Spleen (tissue), 7 donors: Measurements from ENCODE around the gene TIMP1.

Experiments used
- CTCF ChIP-seq, 11 experiments: fragments of 200-600 bp in 7 of 11; fragments of 450-650 bp in 4 of 11; sonication (generic) in 4 of 11; IDR thresholded peaks in 8 of 11; conservative IDR thresholded peaks in 3 of 11; 1 replicate in 7 of 11; 2 replicates in 4 of 11; pipeline versions ENCODE4 v1.4.0 to v1.8.0; 2016 to 2021; ENCODE audit warnings: antibody characterized with exemption in 11 of 11, inconsistent platforms in 4 of 11, mild to moderate bottlenecking in 1 of 11
- POLR2A ChIP-seq, 3 donors: fragments of 450-650 bp; IDR thresholded peaks; one replicate each; pipeline ENCODE4 v1.5.1; 2017; ENCODE audit warnings: antibody characterized with exemption in 3 of 3, mild to moderate bottlenecking in 1 of 3
- POLR2AphosphoS5 ChIP-seq, 3 donors: sonication (generic); formaldehyde crosslinking; IDR thresholded peaks; one replicate each; pipeline ENCODE4 v1.5.1; 2017; ENCODE audit warnings: antibody characterized with exemption in 3 of 3
- donor health status: DM: no; HTN: no; CAD: no; lungs with moderate emphysema.
- donor health status: DM: no; HTN: no; CAD: no.
- donor health status: DM: no; HTN: no; CAD: no.

- no peak for TF ChIP-seq CTCF (IDR thresholded peaks at IDR 0.05 in 8 of 11, conservative IDR thresholded peaks at IDR 0.05 in 3 of 11)
- no peak for TF ChIP-seq POLR2A (IDR thresholded peaks at IDR 0.05)
- no peak for TF ChIP-seq POLR2AphosphoS5 (IDR thresholded peaks at IDR 0.05)
These were observed 28.3 kb downstream of the TIMP1 start for GRCh38 chrX:47610511-47610910.
